Sigmoid colon (tissue), 7 donors: ENCODE results near the gene C9orf153. TPM values are rescaled to one million over a fixed set of nuclear protein-coding genes. Genes with fewer than 3 reads are reported as not detected.

ENCODE experiments used
- DNase-seq: peaks from one replicate; pipeline ENCODE4 v3.0.0-alpha.2; 2019
- H3K27ac ChIP-seq, 4 donors: fragments of 200-600 bp; sonication (generic); one replicate each; pipeline ENCODE4 v1.5.1; 2016 to 2019; ENCODE audit warnings: mild to moderate bottlenecking in 1 of 4
- H3K27me3 ChIP-seq, 3 donors: fragments of 200-600 bp; sonication (generic); one replicate each; pipeline ENCODE4 v1.5.1; 2019; ENCODE audit warnings: mild to moderate bottlenecking in 1 of 3
- H3K36me3 ChIP-seq, 4 donors: fragments of 200-600 bp; sonication (generic); one replicate each; pipeline ENCODE4 v1.5.1; 2016 to 2019
- H3K4me1 ChIP-seq, 4 donors: fragments of 200-600 bp; sonication (generic); one replicate each; pipeline ENCODE4 v1.5.1; 2017 to 2019
- H3K4me3 ChIP-seq, 4 donors: fragments of 200-600 bp; sonication (generic); one replicate each; pipeline ENCODE4 v1.5.1; 2017 to 2019; ENCODE audit warnings: mild to moderate bottlenecking in 2 of 4, moderate library complexity in 1 of 4
- H3K9me3 ChIP-seq, 4 donors: fragments of 200-600 bp in 3 of 4; sonication (generic) in 3 of 4; one replicate each; pipeline versions ENCODE4 v1.5.1 to v1.6.1; 2013 to 2019
- CTCF ChIP-seq, 4 experiments: fragments of 450-650 bp in 3 of 4; fragments of 200-600 bp in 1 of 4; IDR thresholded peaks; one replicate each; pipeline ENCODE4 v1.5.1; 2016 to 2019; ENCODE audit warnings: antibody characterized with exemption in 4 of 4, mild to moderate bottlenecking in 3 of 4, moderate library complexity in 2 of 4
- EP300 ChIP-seq, 4 donors: sonication (generic); formaldehyde crosslinking; IDR thresholded peaks; one replicate each; pipeline ENCODE4 v1.6.1; 2017; ENCODE audit warnings: antibody characterized with exemption in 4 of 4
- POLR2A ChIP-seq, 2 donors: fragments of 450-650 bp; IDR thresholded peaks; one replicate each; pipeline ENCODE4 v1.6.1; 2016; ENCODE audit warnings: antibody characterized with exemption in 2 of 2, mild to moderate bottlenecking in 2 of 2, moderate library complexity in 2 of 2
- POLR2AphosphoS5 ChIP-seq, 4 donors: sonication (generic); formaldehyde crosslinking; IDR thresholded peaks; one replicate each; pipeline ENCODE4 v1.6.1; 2017; ENCODE audit warnings: antibody characterized with exemption in 4 of 4
- WGBS, 2 donors: extraction: QIAGEN DNeasy Blood & Tissue Kit; methylation state at CpG; one replicate each; pipeline ENCODE4 v1.1.7; 2013; 5-methylcytosine and 5-hydroxymethylcytosine counted together
- intact Hi-C: fragments of 100-400 bp; cut with DNase I; formaldehyde crosslinking; loops from one replicate; pipeline ENCODE4 v1.15.1; 2023
- polyA plus RNA-seq, 3 donors: library from polyadenylated mRNA; stranded (reverse); fragments of 200-250 nt; gene quantifications; one replicate each; pipeline ENCODE4 v1.2.3, GENCODE V29; 2013
- total RNA-seq, 4 donors: library from RNA; depleted of rRNA; stranded (reverse); fragments of >200 nt; gene quantifications; one replicate each; pipeline ENCODE4 v1.1.0, GENCODE V29; 2016
- donor health status: healthy with polysubstance abuse.
- donor health status: Bipolar disorder and iron deficiency.
- donor health status: healthy.

Gene C9orf153
- total and polyA plus RNA-seq, 7 donors, result 0.09 to 0.99 (median 0.27) TPM; not detected in 4

- TF ChIP-seq CTCF (IDR thresholded peaks at IDR 0.05) (no peak), EP300 (IDR thresholded peaks at IDR 0.05) (no peak), POLR2A (IDR thresholded peaks at IDR 0.05) (no peak), POLR2AphosphoS5 (IDR thresholded peaks at IDR 0.05) (no peak)
- no peak for DNase-seq
- no peak overlapping the region for H3K4me3 ChIP-seq
- no peaks in the 10 kb centered on the region for H3K4me1 ChIP-seq
- H3K36me3 ChIP-seq, result no peaks in the 10 kb centered on the region
- intact Hi-C loops, result no loop called here
- H3K27me3 ChIP-seq, result no peaks in the 10 kb centered on the region
- H3K27ac ChIP-seq, result no peak overlapping the region
- 85 to 92% methylated on average over 2 of the region's 2 CpGs for WGBS, 2 donors
- peaks cover 0 to 8% (median 1%) of the 10 kb centered on the region in 4 donors for H3K9me3 ChIP-seq
Measured at GRCh38 chr9:86186696-86187095, 72.8 kb downstream of the C9orf153 start.

- Histone ChIP-seq H3K4me3 (no peak overlapping the region), H3K27me3 (no peaks in the 10 kb centered on the region), H3K9me3 (peaks cover 0 to 8% (median 1%) of the 10 kb centered on the region in 4 donors), H3K36me3 (no peaks in the 10 kb centered on the region), H3K27ac (no peak overlapping the region), H3K4me1 (no peaks in the 10 kb centered on the region)
- no peak for TF ChIP-seq CTCF (IDR thresholded peaks at IDR 0.05)
- TF ChIP-seq POLR2AphosphoS5 (IDR thresholded peaks at IDR 0.05), result no peak
- no peak for TF ChIP-seq POLR2A (IDR thresholded peaks at IDR 0.05)
- TF ChIP-seq EP300 (IDR thresholded peaks at IDR 0.05), result no peak
- intact Hi-C loops, result no loop called here
- no peak for DNase-seq
- WGBS, 2 donors, result 76 to 82% methylated on average over 7 of the region's 7 CpGs
Measured at GRCh38 chr9:86185872-86186271, 73.6 kb downstream of the C9orf153 start.

DNA sequence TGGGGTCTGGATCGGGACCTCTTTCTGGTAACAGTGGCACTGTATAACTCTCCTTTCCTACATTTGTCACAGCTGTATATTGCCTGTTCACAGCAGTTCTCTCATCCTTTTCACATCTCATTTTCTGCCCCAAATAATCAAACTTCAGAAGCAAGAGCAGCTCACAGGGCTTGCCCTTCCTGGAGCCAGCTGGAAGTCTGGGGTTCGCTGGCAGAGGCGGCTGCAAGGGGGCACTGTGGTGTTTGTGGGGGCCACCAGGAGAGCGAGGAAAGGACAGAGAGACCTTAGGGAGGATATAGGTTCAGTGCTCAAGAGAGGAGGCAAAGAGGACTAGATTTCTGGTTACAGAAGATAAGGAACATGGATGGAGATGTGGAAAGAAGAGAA is 75.3 kb downstream of the C9orf153 start:
- TF ChIP-seq POLR2AphosphoS5 (IDR thresholded peaks at IDR 0.05), result no peak
- no peak for TF ChIP-seq CTCF (IDR thresholded peaks at IDR 0.05)
- no peak for TF ChIP-seq EP300 (IDR thresholded peaks at IDR 0.05)
- no peak for TF ChIP-seq POLR2A (IDR thresholded peaks at IDR 0.05)
- H3K36me3 ChIP-seq, result no peaks in the 10 kb centered on the region
- no peaks in the 10 kb centered on the region for H3K4me1 ChIP-seq
- H3K27me3 ChIP-seq, result no peaks in the 10 kb centered on the region
- 94% methylated on average over 4 of the region's 4 CpGs for WGBS, 2 donors
- peaks cover 0 to 8% (median 1%) of the 10 kb centered on the region in 4 donors for H3K9me3 ChIP-seq
- H3K27ac ChIP-seq, result no peak overlapping the region
- no peak for DNase-seq
- no peak overlapping the region for H3K4me3 ChIP-seq
- intact Hi-C loops, result no loop called here

DNA sequence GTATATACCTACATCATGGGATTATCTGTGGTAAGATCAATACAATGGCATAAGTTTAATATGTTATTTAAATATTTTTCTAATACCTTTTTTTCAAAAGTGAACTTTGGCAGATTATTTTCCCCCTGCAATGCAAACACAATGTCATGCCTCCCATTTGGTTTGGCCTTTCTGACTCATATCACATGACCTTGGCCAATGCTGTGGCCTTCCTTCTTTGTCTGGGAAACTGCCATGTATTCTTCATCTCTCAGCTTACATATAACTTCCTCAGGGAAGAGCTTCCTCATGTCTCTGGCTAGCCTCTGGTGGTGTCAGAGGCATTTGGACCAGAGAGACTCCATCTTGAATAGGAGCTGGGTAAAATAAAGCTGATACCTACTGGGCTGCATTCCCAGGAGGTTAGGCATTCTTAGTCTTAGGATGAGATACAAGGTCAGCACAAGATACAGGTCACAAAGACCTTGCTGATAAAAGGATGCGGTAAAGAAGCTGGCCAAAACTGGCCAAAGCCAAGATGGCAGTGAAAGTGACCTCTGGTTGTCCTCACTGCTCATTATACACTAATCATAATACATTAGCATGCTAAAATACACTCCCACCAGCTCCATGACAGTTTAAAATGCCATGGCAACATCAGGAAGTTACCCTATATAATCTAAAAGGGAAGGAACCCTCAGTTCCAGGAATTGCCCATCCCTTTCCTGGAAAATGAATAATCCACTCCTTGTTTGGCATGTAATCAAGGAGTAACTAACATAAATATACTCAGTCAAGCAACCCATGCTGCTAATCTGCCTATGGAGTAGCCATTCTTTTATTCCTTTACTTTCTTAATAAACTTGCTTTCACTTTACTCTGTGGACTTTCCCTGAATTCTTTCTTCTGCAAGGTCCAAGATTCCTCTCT is 76.0 kb downstream of the C9orf153 start:
- Histone ChIP-seq H3K4me1 (peaks cover 0 to 2% (median under 1%) of the 10 kb centered on the region in 4 donors), H3K4me3 (no peak overlapping the region), H3K36me3 (no peaks in the 10 kb centered on the region), H3K27ac (no peak overlapping the region), H3K27me3 (no peaks in the 10 kb centered on the region), H3K9me3 (peaks cover 0 to 4% (median 1%) of the 10 kb centered on the region in 4 donors)
- DNase-seq, result no peak
- WGBS, 2 donors, result 94 to 98% methylated on average over 1 of the region's 1 CpG
- intact Hi-C loops, result no loop called here
- TF ChIP-seq EP300 (IDR thresholded peaks at IDR 0.05) (no peak), POLR2A (IDR thresholded peaks at IDR 0.05) (no peak), POLR2AphosphoS5 (IDR thresholded peaks at IDR 0.05) (no peak), CTCF (IDR thresholded peaks at IDR 0.05) (no peak)
